Measurements from ENCODE around the gene USP21. TPM values are rescaled to one million over a fixed set of nuclear protein-coding genes. Genes with fewer than 3 reads are reported as not detected.

Gene USP21
- total and polyA plus RNA-seq, 9 of the 15 experiments (the other 6 are each of a cell fraction or from before 2014, with no cell fraction given) = 4.9 to 52.4 (median 21.6) TPM

DNA sequence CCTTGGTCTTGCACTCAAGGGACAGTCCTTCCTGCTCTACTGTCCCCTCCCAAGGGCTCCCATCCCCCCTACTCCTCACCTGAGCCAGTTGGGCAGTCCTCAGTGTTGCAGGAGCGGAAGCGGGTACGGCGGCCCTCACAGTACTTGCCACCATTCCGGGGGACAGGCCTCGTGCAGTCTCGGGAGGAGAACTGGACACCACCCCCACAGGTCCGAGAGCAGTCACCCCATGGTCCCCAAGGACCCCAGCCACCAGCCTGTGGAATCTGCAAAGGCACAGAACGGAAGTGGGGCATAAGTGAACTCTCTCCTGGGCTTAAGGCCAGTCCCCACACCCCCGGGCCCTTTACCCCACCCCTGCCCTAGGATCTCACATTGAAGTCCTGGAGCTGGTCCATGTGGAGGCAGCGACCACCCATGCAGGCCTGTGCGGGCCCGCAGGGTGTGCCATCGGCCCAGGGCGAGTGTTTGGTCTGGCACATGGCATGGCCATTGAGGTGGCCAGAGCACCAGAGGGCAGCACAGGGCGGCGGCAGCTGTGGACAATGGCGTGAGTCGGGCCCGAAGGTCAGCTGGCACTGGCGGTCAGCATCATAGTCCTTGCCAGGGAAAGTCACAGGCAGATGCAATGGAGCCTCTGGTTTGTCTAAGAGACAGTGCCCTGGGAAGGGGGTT lies 34.4 kb downstream of the USP21 start:
- no peak for DNase-seq (ENCODE audit: extremely low read depth in 1 of 4, low spot score in 3 of 4)
- Histone ChIP-seq H3K9ac (ENCODE audit: insufficient read depth in 1 of 2, low read depth in 2 of 2, low read length in 2 of 2) (peak overlapping the region in 1 of 2 experiments; percentile 73; a peak in 1 of 4 replicates), H3K36me3 (ENCODE audit: control insufficient read depth, insufficient read depth, low read length) (no peaks in the 10 kb centered on the region), H4K20me1 (replicated peaks; ENCODE audit: control insufficient read depth, insufficient read depth, low read length) (no peaks in the 10 kb centered on the region), H3K9me1 (ENCODE audit: control insufficient read depth, insufficient read depth, low read length) (no peaks in the 10 kb centered on the region), H2AFZ (ENCODE audit: low read depth, low read length) (peak overlapping the region; percentile 94), H3K9me3 (replicated peaks; ENCODE audit: control insufficient read depth, insufficient read depth, low read depth, low read length) (no peaks in the 10 kb centered on the region), H3K4me2 (ENCODE audit: insufficient read depth, low read length) (no peak overlapping the region), H3K4me3 (no peak overlapping the region), H3K27me3 (ENCODE audit: control insufficient read depth in 2 of 2, insufficient read depth in 2 of 2, low read length in 2 of 2) (no peaks in the 10 kb centered on the region), H3K4me1 (replicated peaks in 1 of 2; ENCODE audit: control insufficient read depth in 2 of 2, insufficient read depth in 2 of 2, low read length in 2 of 2) (peaks cover 28 to 42% of the 10 kb centered on the region in 2 experiments), H3K27ac (ENCODE audit: extremely low read depth, low read depth, low read length) (no peak overlapping the region), H3K79me2 (ENCODE audit: control insufficient read depth, insufficient read depth, low read length) (no peaks in the 10 kb centered on the region)
- intact Hi-C loops (cut with micrococcal nuclease) = loop anchor here (2.0 kb wide), 2 partner anchors 31 to 181 kb away; no protein-coding TSS in a partner anchor
- ChIA-PET POLR2A (interaction anchor here (0.6 to 1.5 kb wide), 4 partner anchors 9 to 61 kb away, joined by 3 to 4 read pairs (median 3); partner anchors contain the start of gene DEDD), CTCF (ENCODE audit: low intra/inter-chr PET ratio) (interaction anchor here (0.5 to 2.4 kb wide), 2 partner anchors 174 to 1093 kb away, joined by 3 to 9 read pairs; partner anchors contain the start of gene CFAP126)
- 89% methylated on average over 19 of the region's 21 CpGs for WGBS (ENCODE audit: insufficient coverage, low coverage, missing lambda C conversion rate)
- in situ Hi-C loops (cut with MboI) = no loop called here
- BruUV-seq (replicated peaks) = no TSS peak
- no peak for ATAC-seq
- no peak for FAIRE-seq
- TF ChIP-seq, protein P1, sequence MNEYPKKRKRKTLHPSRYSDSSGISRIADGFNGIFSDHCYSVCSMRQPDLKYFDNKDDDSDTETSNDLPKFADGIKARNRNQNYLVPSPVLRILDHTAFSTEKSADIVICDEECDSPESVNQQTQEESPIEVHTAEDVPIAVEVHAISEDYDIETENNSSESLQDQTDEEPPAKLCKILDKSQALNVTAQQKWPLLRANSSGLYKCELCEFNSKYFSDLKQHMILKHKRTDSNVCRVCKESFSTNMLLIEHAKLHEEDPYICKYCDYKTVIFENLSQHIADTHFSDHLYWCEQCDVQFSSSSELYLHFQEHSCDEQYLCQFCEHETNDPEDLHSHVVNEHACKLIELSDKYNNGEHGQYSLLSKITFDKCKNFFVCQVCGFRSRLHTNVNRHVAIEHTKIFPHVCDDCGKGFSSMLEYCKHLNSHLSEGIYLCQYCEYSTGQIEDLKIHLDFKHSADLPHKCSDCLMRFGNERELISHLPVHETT (CRISPR knock-in tag; conservative IDR thresholded peaks at IDR 0.05 in 1 of 2, IDR thresholded peaks at IDR 0.05 in 1 of 2) = no peak
- no peak for TF ChIP-seq MCM3 (IDR thresholded peaks at IDR 0.05)
- TF ChIP-seq GATAD2A (IDR thresholded peaks at IDR 0.05) = no peak
- TF ChIP-seq, protein P2, sequence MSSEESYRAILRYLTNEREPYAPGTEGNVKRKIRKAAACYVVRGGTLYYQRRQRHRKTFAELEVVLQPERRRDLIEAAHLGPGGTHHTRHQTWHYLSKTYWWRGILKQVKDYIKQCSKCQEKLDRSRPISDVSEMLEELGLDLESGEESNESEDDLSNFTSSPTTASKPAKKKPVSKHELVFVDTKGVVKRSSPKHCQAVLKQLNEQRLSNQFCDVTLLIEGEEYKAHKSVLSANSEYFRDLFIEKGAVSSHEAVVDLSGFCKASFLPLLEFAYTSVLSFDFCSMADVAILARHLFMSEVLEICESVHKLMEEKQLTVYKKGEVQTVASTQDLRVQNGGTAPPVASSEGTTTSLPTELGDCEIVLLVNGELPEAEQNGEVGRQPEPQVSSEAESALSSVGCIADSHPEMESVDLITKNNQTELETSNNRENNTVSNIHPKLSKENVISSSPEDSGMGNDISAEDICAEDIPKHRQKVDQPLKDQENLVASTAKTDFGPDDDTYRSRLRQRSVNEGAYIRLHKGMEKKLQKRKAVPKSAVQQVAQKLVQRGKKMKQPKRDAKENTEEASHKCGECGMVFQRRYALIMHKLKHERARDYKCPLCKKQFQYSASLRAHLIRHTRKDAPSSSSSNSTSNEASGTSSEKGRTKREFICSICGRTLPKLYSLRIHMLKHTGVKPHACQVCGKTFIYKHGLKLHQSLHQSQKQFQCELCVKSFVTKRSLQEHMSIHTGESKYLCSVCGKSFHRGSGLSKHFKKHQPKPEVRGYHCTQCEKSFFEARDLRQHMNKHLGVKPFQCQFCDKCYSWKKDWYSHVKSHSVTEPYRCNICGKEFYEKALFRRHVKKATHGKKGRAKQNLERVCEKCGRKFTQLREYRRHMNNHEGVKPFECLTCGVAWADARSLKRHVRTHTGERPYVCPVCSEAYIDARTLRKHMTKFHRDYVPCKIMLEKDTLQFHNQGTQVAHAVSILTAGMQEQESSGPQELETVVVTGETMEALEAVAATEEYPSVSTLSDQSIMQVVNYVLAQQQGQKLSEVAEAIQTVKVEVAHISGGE (CRISPR knock-in tag; IDR thresholded peaks at IDR 0.05) = no peak
- no peak for TF ChIP-seq ZNF830 (CRISPR knock-in tag; IDR thresholded peaks at IDR 0.05)
- no peak for TF ChIP-seq ETV5 (CRISPR knock-in tag; IDR thresholded peaks at IDR 0.05; ENCODE audit: low read depth)
- TF ChIP-seq SRSF1 (IDR thresholded peaks at IDR 0.05; ENCODE audit: low read depth, low read length) = no peak
- TF ChIP-seq TGIF2 (CRISPR knock-in tag; IDR thresholded peaks at IDR 0.05) = no peak
- no peak for TF ChIP-seq FOXP1 (CRISPR knock-in tag; IDR thresholded peaks at IDR 0.05)
- no peak for TF ChIP-seq ILF3 (IDR thresholded peaks at IDR 0.05; ENCODE audit: borderline replicate concordance)
- TF ChIP-seq KLF10 (CRISPR knock-in tag; IDR thresholded peaks at IDR 0.05) = no peak
- TF ChIP-seq, protein P3, sequence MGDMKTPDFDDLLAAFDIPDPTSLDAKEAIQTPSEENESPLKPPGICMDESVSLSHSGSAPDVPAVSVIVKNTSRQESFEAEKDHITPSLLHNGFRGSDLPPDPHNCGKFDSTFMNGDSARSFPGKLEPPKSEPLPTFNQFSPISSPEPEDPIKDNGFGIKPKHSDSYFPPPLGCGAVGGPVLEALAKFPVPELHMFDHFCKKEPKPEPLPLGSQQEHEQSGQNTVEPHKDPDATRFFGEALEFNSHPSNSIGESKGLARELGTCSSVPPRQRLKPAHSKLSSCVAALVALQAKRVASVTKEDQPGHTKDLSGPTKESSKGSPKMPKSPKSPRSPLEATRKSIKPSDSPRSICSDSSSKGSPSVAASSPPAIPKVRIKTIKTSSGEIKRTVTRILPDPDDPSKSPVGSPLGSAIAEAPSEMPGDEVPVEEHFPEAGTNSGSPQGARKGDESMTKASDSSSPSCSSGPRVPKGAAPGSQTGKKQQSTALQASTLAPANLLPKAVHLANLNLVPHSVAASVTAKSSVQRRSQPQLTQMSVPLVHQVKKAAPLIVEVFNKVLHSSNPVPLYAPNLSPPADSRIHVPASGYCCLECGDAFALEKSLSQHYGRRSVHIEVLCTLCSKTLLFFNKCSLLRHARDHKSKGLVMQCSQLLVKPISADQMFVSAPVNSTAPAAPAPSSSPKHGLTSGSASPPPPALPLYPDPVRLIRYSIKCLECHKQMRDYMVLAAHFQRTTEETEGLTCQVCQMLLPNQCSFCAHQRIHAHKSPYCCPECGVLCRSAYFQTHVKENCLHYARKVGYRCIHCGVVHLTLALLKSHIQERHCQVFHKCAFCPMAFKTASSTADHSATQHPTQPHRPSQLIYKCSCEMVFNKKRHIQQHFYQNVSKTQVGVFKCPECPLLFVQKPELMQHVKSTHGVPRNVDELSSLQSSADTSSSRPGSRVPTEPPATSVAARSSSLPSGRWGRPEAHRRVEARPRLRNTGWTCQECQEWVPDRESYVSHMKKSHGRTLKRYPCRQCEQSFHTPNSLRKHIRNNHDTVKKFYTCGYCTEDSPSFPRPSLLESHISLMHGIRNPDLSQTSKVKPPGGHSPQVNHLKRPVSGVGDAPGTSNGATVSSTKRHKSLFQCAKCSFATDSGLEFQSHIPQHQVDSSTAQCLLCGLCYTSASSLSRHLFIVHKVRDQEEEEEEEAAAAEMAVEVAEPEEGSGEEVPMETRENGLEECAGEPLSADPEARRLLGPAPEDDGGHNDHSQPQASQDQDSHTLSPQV (IDR thresholded peaks at IDR 0.05) = no peak
